Effector CD8-positive, alpha-beta T cell (primary cell): ENCODE results near the gene SNAP23.
A peak's percentile ranks its signal among the peaks of the same experiment; 100 is the strongest.

ENCODE experiments used
- DNase-seq: peaks from one replicate; lab custom pipeline; 2025; lab: John Stamatoyannopoulos, UW

SNAP23 gene

GRCh38 chr15:42558739-42559138 is 63.3 kb downstream of the SNAP23 start:
- DNase-seq = no peak

- peak; percentile 93 for DNase-seq
Observed at GRCh38 chr15:42575188-42576039, 80.0 kb downstream of the SNAP23 start, which contains the start of gene STARD9. STARD9 (plus strand) TSS chr15:42575606; CDS start chr15:42575716, 110 bp downstream.

- DNase-seq = no peak
Observed at GRCh38 chr15:42576040-42576594, 80.7 kb downstream of the SNAP23 start.

DNA sequence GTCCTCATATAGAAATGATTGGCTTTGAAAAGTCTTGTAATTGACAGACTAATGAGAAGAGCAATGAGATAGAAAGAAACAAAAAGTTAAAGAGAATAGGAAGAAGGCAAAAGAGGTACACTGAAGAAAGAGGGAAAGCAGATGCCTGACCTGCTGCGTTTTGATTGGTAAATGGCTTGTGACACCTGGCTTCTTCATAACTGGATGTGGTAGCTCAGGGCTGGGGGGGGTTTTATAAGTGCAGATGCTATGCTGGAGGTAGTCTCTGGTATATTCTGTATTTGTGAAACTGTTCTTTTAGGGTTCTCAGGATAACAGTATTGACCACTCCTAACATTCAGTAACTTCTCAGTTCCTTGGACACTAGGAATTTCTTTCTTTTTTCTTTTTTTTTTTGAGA is 81.3 kb downstream of the SNAP23 start:
- DNase-seq = no peak

DNA sequence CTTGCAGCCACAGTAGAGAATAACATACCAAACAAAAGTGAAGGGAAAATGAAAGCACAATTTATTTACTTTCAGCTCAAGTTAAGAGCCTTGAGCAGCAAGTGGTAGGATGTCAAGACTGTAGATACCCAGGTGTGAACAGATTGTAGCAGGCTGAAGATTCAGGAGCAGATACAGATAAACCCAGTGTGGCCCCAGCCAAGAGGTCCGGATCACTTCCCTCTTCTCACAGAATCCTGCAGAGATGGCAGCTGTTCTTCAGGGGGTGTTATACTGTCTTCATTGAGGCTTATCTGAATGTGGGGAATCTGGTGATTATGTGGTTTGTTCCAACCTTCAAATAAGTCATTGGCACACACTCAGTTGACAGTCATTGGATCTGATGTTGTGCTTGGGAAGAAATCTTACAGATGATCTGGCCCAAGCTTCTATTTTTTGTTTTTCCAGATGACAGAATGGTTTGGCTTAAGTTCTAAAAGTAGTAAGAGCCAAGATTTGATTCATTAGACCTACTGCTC is 82.1 kb downstream of the SNAP23 start:
- no peak for DNase-seq

- DNase-seq = no peak
Observed at GRCh38 chr15:42578984-42579537, 83.6 kb downstream of the SNAP23 start.

DNA sequence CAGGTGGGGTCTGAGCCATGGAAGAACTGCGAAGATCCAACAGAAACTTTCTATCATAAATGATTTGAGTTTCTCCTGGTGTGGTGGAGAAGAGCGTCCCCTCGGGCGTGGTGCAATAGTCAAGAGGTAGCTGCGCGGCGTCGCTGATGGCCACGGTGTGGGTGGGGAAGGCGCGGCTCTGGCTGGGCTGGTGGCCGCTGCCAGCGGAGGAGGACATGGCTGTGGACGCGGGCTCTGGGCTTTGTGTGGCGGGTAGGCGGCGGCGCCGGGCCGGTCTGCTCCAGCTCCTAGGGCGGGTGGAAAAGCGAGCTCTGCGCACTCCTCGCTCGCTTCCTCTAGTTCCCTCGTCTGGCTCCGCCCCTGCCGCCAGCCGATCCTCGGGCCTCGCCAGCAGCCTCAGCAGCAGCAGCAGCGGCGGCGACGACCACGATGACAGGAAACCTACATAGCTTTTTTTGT is 85.9 kb downstream of the SNAP23 start:
- DNase-seq = peak; percentile 57
